ENCODE results near the gene PALB2.
"Not testable (repeated sequence)": the region's sequence is repeated elsewhere in the genome, so short reads cannot be mapped to it uniquely, and the experiment has no call there.

Gene PALB2

DNA sequence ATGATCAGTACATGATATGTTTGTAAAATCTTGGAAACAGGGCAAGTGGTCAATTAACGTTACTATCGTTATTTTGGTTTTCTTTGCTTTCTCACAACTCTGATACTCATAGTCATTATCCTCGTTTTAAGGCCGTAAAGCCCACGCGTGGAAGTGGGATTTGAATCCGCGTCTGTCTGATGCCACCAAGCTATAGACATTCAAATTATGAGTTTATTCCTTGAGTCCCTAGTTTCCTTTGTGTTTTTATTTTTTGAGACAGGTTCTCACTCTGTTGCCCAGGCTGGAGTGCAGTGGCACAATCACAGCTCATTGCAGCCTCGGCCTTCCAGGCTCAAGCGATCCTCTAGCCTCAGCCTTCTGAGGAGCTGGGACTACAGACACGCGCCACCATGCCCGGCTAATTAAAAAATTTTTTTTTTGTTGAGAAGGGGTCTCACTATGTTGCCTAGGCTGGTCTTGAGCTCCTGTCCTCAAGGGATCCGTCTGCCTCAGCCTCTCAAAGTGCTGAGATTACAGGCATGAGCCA, 1.2 kb upstream of the PALB2 start:
- no peak for DNase-seq

DNA sequence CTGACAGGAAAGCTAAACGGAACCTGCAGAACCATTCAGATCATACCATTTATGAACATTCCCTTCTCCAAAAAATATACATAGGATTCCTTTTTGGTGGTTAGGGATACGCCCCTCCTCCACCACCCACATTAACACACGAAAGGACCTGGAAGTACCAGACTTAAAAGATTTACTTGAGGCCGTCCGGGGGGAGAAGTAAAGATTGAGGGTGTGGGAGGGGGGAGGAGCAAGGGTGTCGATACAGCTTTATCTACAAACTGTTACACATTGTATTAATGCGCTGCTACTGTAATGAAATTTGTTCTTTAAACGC, 537 bp downstream of the PALB2 start:
- DNase-seq: no peak

DNA sequence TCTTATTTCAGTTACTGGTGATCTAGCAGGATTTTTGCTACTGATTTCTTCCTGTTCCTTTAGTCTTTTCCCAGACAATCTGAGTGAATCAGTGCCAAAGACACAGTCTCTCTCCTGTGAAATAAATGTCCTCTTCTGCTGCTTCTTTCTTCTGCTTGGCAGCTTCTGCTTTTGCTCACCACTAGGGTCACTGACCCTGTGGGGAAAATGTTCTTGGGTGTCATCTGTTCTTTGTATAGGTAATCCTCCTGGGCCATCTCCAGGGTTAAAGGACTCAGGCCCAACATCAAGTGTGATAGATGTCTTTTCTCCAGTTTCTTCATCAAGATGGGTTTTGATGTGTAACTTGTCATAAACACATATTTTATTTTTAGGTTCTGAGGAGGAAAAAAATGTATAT, 5.2 kb downstream of the PALB2 start:
- no peak for DNase-seq

DNA sequence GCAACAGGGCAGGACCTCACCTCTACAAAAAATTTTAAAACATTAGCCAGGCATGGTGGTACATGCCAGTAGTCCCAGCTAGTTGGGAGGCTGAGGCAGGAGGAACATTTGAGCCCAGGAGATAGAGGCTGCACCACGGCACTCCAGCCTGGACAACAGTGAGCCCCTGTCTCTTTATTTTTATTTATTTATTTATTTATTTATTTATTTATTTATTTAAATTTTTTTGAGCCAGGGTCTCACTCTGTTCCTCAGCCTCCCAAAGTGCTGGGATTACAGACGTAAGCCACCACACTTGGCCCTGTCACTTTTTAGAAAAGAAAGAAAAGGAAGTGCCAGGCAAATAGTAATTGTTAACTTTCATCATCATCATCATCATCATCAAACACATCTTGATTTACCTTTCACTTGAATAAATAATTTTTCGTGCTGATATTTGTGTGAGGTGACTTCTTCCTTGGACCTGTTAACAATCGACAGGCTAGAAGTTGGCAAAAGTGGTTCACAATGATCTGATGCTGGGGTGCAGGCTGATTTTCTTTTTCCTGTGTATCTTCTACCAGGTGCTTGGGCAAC, 6.6 kb downstream of the PALB2 start:
- no peak for DNase-seq

DNA sequence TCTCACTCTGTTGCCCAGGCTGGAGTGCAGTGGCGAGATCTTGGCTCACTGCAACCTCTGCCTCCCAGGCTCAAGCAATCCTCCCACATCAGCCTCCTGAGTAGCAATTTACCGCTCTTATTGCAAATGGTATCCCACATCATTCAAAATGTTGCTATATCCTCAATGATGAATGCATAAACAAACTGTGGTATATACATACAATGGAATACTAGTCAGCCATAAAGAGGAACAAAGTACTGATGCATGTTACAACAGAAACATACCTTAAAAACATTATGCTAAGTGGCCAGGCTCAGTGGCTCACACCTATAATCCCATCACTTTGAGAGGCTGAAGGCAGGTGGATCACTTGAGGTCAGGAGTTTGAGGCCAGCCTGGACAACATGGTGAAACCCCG, 9.2 kb downstream of the PALB2 start:
- DNase-seq: not testable (repeated sequence)

DNA sequence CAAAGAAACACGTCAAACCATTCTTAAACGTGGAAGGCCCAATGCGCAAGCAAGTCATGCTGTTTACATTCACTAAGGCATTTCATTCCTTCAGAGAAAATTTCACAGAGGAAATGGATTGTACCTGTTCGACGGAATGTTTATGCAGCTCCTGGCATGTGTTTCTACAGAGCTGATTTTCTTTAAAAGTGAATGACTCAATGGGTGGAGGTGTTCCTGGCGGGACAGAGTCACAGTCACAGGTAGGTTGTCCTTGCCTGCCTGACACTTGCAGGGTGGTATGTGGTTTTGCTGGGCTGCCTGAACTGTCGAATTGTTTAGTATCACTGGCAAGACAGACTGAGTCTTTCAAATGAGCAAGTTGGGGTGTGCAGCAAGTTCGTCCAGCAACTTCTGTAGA, 11.6 kb downstream of the PALB2 start:
- DNase-seq: no peak

DNA sequence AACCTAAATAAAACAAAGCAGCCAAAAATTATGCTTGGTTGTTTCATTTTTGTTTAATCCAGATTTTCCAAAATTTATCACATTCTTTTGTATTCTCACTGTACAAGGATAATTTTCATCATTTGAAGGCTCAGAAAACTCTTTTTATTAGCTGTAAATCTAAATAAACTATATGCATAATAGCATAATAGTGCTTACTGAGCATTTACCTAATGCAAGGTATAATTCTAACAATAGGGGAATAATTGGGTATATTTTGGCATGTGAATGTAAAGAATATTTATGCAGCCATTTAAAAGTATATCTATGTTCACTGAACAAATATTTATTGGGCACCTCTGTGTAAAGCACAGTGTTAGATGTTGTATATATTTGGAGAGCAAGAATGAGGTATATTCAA, 17.0 kb downstream of the PALB2 start:
- no peak for DNase-seq

DNA sequence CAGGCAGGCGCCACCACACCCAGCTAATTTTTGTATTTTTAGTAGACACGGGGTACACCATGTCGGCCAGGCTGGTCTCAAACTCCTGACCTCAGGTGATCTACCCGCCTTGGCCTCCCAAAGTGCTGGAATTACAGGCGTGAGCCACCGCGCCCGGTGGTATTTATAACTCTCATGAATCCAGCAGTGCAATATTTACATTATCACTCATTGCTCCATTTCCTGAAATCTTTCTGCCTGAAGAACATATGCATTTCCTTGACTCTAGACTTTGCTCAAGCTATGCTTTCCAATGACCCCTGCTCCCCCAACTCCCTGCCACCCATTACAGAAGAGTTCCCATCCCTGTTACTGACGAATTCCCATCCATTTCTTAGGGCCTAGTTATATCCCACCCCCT, 25.3 kb downstream of the PALB2 start:
- DNase-seq: no peak

DNA sequence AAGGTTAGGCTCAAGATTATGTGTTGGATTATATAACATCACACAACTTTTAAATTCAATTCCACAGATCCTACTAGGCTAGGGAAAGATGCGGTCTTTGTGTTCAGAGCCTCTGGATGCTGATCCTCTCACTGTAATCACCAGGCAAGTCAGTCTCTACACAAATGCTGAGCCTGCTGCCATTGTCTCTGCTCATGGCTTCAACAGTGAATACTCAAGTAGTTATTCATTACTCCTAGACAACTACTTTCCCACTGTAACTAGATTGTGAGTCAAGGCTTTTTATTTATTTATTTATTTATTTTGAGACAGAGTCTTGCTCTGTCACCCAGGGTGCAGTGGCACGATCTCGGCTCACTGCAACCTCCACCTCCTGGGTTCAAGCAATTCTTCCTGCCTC, 29.2 kb downstream of the PALB2 start:
- DNase-seq: no peak

DNA sequence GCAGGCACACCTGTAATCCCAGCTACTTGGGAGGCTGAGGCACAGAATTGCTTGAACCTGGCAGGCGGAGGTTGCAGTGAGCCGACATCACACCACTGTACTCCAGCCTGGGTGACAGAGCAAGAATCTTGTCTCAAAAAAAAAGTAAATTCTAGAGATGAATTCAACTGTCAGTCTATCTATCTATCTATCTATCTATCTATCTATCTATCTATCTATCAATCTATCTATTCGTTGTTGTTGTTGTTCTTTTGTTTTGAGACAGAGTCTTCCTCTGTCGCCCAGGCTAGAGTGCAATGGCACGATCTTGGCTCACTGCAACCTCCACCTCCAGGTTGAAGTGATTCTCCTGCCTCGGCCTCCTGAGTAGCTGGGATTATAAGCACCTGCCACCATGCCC, 30.2 kb downstream of the PALB2 start:
- DNase-seq: not testable (repeated sequence)

DNA sequence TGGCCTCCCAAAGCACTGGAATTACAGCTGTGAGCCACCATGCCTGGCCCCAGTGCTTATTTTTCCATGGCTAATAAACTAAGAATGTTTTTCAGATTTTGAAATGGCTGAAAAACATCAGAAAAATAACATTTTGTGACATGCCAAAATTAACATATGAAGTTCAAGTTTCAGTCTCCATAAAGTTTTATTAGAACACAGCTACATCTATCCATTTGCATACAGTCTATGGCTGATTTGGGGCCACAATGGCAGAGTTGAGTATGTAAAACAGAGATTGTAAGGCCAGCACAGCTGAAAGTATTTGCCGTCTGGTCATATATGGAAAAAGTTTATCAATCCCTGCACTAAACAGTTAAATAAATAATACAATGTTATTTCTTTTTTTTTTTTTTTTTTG, 31.2 kb downstream of the PALB2 start:
- no peak for DNase-seq

DNA sequence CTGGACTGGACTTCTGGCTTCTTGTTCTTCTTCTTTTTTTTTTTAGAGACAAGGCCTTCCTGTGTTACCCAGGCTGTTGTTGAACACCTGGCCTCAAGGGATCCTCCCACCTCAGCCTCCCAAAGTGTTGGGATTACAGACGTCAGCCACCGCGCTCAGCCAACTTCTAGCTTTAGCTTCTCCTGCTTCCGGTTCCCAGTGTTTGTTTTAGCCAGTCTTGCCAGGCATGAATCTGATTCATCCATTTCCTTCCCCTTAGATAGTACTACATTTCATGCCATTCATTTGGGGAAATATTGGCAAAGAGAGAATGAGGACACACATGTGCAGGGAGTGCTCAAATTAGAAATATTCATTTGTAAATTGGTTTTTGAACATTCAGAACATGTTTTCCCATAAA, 32.9 kb downstream of the PALB2 start:
- no peak for DNase-seq

DNA sequence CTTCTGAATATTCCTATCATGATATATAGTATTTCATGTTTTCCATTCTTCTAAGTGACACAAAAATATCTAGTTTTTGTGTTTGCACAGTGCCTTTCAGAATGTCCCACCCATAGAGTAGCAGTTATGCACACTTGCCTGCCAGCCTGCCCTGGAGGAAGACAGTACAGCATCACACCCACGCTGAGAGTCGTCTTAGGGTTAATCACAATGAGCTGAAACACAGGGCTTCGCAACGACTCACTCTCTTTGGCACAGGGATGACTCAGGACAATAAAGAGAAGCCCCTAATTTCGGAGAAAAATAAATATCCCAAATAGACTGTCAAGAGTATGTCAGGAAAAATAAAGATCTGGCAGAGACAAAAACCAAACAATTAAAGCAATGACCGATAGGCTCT, 33.4 kb downstream of the PALB2 start:
- DNase-seq: no peak

DNA sequence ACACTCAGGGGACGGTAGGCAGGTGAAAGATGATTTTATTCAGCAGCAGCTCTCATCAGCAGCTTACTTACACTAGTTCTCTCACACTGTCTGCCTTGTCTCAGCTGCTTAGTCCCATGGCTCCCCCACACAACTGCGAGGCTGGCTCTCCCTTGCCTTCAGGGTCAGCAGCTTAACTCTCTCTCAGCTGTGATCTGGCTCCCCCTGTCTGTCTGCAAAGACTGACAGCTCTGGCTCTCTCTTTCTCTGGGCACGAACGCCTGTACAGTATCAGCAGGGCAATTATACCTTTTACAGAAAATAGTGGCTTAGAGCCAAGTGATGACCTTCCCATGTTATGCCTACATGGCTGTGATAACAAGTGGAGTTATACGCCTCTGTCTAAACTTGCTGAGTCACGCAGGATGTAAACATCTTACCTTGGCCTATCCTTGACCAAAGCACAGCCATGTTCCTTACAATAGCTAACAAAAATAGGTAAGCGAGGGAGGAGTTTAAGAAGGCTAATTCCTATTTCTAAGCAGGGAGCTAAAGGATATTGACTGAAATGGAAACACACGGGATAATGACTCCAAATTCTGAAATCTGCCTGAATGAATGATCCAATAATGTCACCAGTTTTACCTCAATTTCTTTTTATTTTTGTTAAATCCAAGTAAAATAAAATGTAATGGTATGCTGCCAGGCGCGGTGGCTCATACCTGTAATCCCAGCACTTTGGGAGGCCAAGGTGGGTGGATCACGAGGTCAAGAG, 43.9 kb downstream of the PALB2 start:
- no peak for DNase-seq

DNA sequence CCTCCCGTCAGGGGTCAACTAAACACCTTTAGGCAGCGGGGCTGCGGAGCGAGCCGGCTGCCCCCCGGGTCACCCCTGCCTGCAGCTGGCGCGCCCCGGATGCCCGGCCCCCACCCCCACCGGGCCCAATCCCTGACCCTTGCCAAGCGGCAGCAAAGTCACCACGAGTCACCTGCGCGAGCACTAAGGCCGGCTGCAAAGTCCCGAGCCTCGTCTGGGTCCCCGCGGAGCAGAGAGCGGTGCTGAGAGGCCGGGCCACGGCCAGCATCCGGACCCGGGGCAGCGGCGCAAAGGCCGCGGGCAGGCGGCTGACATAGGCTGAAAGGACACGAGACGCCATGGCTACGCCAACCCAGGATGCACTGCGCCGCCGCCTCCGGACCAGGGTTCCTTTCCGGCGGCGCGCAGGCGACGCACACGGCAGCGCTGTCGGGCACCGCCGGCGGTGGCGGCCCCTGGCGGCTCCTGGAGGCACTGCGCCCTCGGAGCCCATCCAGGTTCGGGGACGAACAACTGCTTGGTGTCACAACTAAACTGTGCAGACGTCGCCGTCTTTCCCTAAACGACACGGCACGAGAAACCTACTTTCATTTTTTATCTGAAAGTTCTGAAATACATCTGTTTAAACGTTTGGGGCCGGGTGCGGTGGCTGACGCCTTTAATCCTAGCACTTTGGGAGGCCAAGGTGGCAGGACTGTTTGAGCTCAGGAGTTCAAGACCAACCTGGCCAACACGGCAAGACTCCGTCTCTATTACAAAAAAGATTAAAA, 45.0 kb downstream of the PALB2 start, which contains the start of gene NDUFAB1:
NDUFAB1 (minus strand) TSS at position 366 of the 770 bp plus-strand sequence; CDS start at position 340, 26 bp downstream.
- peak; percentile 81 for DNase-seq

DNA sequence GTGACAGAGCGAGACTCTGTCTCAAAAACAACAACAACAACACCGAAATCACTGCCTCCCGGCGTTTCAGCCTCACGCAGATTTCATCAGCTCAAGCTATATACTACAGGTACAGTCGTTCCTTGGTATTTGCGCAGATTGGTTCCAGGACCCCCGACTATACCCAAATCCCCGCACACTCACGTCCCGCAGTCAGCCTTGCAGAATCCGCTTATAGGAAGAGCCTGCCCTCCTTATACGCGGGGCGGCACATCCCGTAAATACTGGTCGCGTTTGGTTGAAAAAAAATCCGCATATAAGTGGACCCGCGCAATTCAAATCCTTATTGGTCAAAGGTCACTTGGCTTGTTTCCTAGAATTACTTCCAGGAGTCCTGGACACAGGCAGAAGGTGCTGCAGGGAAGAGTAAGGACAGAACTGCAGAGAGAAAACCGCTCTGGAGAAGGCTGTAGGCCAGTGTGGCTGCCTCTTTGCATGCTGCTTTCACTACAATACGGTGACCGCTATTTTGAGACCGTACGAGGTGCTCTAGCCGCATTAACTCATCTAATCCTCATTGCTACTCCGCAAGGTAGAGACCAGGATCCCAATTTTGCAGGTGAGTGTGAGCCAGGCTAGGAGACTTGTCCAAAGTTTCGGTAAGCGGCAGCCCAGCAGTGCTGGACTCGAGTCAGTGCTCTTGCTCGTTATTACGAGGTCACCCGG, 45.7 kb downstream of the PALB2 start:
- DNase-seq: no peak

DNA sequence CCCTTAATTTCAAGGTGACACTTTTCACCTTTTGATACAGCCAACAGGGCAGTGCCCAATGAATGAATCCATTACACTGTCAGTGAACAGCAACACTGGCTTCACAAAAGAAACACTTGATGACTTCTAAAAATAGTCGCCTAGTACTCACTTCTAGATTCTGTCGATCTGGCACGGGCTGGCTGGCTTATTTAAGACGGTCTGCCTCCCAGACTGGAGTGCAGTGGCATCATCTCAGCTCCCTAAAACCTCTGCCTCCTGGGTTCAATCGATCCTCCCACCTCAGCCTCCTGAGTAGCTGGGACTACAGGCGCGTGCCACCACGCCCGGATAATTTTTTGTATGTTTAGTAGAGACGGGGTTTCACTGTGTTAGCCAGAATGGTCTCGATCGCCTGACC, 46.9 kb downstream of the PALB2 start:
- DNase-seq: no peak

DNA sequence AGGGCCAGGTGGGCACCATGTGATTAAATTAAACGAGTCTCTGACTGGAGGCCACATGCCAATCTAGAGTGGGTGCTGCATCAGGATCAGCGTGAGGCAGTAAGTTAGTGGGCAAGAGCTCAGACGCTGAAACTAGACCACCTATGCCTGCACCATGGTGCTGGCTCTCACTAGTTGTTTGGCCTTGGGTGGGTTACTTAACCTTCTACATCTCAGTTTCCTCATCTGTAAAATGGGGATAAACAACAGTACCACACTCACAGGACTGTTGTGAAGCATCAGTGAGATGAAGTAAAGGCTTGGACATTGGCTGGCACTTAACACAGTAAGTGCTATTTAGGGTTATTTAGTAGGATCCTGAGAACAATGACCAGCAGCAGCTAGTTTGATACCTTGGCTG, 50.9 kb downstream of the PALB2 start:
- no peak for DNase-seq

DNA sequence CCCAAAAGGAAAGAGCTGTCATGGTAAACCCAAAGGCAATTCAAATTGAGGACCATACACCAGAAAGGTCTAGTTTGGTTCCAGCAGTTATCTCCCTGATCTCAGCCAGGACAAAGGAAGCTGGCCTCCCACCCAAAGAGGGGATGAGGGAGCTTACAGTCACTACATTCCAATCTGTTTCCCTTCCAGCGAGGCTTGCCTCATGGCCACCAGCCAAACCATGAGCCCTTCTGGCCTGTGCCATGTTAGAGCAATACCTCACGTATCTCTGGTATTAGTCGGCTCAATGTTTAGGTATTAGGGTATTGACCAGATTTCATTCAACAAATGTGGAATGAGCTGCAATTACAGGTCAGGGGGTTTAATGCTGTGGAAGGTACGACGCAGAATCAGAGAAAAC, 53.4 kb downstream of the PALB2 start:
- DNase-seq: no peak

DNA sequence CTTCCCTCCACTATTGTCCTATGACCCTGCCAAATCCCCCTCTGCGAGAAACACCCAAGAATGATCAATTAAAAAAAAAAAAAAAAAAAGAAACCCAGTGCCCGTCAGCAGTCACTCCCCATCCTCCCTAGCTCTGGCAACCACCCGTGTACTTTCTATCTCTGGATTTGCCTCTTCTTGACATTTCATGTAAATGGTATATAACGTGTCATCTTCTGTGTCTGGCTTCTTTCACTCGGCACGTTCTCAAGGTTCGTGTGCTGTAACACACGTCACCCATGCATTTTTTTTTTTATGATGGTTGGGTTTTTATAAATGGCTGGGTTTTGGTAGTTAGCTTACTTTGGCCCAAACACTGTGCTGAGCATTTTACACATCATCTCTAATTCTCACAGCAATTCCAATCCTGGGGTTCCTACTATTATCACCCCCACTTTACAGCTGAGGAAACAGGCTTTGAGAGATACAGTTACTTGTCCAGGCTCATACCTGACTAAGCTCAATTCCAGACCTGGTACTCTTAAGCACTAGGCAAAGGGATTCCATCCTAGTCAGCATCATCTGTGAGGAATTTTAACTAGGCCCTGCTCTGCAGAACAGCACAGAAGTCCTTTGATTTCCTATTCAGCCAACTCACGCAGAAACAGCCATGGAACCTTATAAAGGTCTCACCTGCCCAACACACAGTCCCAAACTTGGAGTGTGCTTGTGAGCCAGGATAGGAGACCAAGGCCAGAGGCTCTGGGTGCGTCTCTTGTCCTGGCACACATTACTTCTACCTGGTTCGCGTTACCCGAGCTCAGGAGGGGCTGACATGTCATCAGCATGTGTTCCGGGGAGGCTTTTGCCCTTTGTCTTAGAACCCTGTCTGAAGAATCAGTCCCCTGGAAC, 56.7 kb downstream of the PALB2 start:
- no peak for DNase-seq

DNA sequence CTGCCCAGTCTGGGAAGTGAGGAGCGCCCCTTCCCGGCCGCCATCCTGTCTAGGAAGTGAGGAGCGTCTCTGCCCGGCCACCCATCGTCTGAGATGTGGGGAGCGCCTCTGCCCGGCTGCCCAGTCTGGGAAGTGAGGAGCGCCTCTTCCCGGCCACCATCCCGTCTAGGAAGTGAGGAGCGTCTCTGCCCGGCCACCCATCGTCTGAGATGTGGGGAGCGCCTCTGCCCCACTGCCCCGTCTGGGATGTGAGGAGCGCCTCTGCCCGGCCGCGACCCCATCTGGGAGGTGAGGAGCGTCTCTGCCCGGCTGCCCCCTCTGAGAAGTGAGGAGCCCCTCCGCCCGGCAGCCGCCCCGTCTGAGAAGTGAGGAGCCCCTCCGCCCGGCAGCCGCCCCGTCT, 57.8 kb downstream of the PALB2 start:
- not testable (repeated sequence) for DNase-seq

DNA sequence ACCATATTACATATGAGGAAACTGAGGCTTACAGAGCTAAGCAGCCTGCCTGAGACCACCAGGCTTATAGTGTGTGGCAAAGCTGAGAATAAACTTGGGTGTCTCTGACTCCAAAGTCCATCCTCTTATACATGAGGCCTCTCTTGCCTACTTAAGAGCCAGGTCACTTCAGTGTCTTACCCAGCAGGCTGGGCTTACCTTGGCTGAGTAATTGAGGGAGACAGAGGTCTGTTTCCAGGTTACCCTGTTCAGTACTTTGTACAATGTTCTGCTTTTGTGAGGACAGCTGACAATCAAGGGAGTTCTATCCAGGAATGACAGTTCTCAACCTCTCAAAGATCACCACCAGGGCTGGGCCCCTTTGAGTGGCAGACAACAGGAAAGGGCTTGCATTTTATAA, 59.3 kb downstream of the PALB2 start:
- DNase-seq: no peak
